Erythroblast (primary cell): Measurements from ENCODE around the gene DFFA.

Experiments
- GATA1 ChIP-seq: IDR thresholded peaks from 2 replicates; pipeline ENCODE4 v1.6.1; 2011; ENCODE audit warnings: low read depth, mild to moderate bottlenecking, control low read depth, low read length, moderate library complexity
- POLR2A ChIP-seq: IDR thresholded peaks from 2 replicates; pipeline ENCODE4 v1.6.1; 2011; ENCODE audit warnings: mild to moderate bottlenecking, low read length

DNA sequence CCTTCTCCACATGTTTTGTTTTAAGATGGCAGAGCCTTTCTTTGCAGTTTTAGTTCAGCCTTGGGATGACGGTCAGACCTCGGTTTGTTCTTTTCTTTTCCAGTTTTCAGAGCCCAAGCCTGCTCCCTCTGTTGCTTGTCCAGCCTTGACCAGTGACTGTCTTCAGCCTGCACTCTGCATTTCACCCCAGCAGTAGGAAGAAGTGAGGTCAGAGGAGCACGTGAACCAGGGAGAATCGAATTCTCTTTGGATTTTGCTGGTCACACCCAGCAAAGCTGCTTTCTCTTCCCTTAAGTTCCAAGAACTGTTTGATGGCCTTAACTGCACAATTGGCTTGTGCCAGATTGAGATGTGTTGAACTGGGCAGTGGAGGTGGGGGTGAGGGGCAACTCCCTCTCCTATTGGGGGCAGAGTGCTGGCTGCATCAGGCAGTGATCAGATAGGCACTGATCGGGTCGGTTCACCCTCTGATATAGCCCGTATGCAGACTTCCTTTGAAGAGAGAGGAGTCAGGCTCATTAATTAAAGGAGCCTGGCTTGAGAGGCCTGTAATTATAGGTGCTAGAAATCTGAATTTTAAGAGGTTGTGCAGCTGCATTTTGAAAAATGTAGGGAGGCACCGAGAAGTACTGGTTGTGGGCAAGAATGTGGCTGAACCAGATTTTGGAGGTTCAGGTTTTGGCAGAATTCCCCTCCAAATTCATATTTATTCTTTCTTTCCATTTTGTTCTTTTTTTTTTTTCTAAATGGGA is 44.8 kb upstream of the DFFA start:
- TF ChIP-seq POLR2A: no peak
- TF ChIP-seq GATA1: no peak
